Activated T-cell treated with anti-CD3 and anti-CD28 coated beads, Interleukin-2, amount 50 U/mL, for 1 hour (primary cell): ENCODE results near the gene CPLANE2.
"Not testable (repeated sequence)": the region's sequence is repeated elsewhere in the genome, so short reads cannot be mapped to it uniquely, and the experiment has no call there.

Source experiments
- DNase-seq: peaks from one replicate; pipeline ENCODE4 v3.0.0-alpha.2; 2020

CPLANE2 gene

GRCh38 chr1:16208270-16208987 is 28.6 kb downstream of the CPLANE2 start:
- no peak for DNase-seq

- no peak for DNase-seq
Observed at GRCh38 chr1:16207318-16208269, 29.4 kb downstream of the CPLANE2 start.

GRCh38 chr1:16206547-16207317 is 30.3 kb downstream of the CPLANE2 start:
- DNase-seq = peak; percentile 92

GRCh38 chr1:16205891-16206546 is 31.0 kb downstream of the CPLANE2 start:
- DNase-seq = no peak

GRCh38 chr1:16205334-16205671 is 31.7 kb downstream of the CPLANE2 start:
- no peak for DNase-seq

- DNase-seq = peak; percentile 43
Observed at GRCh38 chr1:16204634-16205333, 32.2 kb downstream of the CPLANE2 start.

GRCh38 chr1:16204216-16204615 is 32.8 kb downstream of the CPLANE2 start:
- no peak for DNase-seq

- DNase-seq = no peak
Observed at GRCh38 chr1:16203550-16203949, 33.4 kb downstream of the CPLANE2 start.

GRCh38 chr1:16202281-16203210 is 34.4 kb downstream of the CPLANE2 start:
- no peak for DNase-seq

- no peak for DNase-seq
Observed at GRCh38 chr1:16199700-16200099, 37.3 kb downstream of the CPLANE2 start.

GRCh38 chr1:16199157-16199501 is 37.9 kb downstream of the CPLANE2 start:
- no peak for DNase-seq

- DNase-seq = no peak
Observed at GRCh38 chr1:16198444-16199156, 38.4 kb downstream of the CPLANE2 start.

- DNase-seq = no peak
Observed at GRCh38 chr1:16196874-16197273, 40.1 kb downstream of the CPLANE2 start.

- not testable (repeated sequence) for DNase-seq
Observed at GRCh38 chr1:16196139-16196538, 40.8 kb downstream of the CPLANE2 start.

GRCh38 chr1:16195518-16195905 is 41.5 kb downstream of the CPLANE2 start:
- no peak for DNase-seq

GRCh38 chr1:16191916-16192546 is 45.0 kb downstream of the CPLANE2 start:
- no peak for DNase-seq

- DNase-seq = no peak
Observed at GRCh38 chr1:16191309-16191708, 45.7 kb downstream of the CPLANE2 start.

GRCh38 chr1:16189921-16190621 is 46.9 kb downstream of the CPLANE2 start:
- no peak for DNase-seq

- no peak for DNase-seq
Observed at GRCh38 chr1:16189003-16189402, 48.0 kb downstream of the CPLANE2 start.
